Measurements from ENCODE around the gene VIL1. TPM values are rescaled to one million over a fixed set of nuclear protein-coding genes. Genes with fewer than 3 reads are reported as not detected.
A peak's percentile ranks its signal among the peaks of the same experiment; 100 is the strongest.

VIL1 gene
- total and polyA plus RNA-seq, 4 experiments from 2014 or later, result not detected

GRCh38 chr2:218438596-218438995 is 19.7 kb downstream of the VIL1 start:
- peak overlapping the region in 2 of 7 donors; percentile 64 to 68 for H3K27ac Mint-ChIP-seq
- Histone ChIP-seq H3K27me3 (ENCODE audit: insufficient read depth, low read length) (no peaks in the 10 kb centered on the region), H3K4me1 (ENCODE audit: insufficient read depth, low read length) (no peaks in the 10 kb centered on the region), H3K4me3 (ENCODE audit: low read length in 2 of 2) (no peak overlapping the region), H3K9me3 (ENCODE audit: control insufficient read depth in 1 of 2, low read length in 2 of 2) (no peaks in the 10 kb centered on the region), H3K36me3 (ENCODE audit: insufficient read depth, low read length) (no peaks in the 10 kb centered on the region), H3K27ac (ENCODE audit: low read depth, low read length) (no peak overlapping the region)
- no peaks in the 10 kb centered on the region for H3K27me3 Mint-ChIP-seq
- ChIA-PET POLR2A (ENCODE audit: partially characterized antibody) (no interaction called here), CTCF (ENCODE audit: partially characterized antibody) (no interaction called here)
- no peak for DNase-seq
- H3K9me3 Mint-ChIP-seq, result peaks cover 0 to 2% (median 0%) of the 10 kb centered on the region in 8 donors
- intact Hi-C loops (cut with micrococcal nuclease), result no loop called here
- no peak overlapping the region for H3K4me3 Mint-ChIP-seq
- no peaks in the 10 kb centered on the region for H3K36me3 Mint-ChIP-seq
- H3K4me1 Mint-ChIP-seq, result peaks cover 0 to 2% (median under 1%) of the 10 kb centered on the region in 4 donors

DNA sequence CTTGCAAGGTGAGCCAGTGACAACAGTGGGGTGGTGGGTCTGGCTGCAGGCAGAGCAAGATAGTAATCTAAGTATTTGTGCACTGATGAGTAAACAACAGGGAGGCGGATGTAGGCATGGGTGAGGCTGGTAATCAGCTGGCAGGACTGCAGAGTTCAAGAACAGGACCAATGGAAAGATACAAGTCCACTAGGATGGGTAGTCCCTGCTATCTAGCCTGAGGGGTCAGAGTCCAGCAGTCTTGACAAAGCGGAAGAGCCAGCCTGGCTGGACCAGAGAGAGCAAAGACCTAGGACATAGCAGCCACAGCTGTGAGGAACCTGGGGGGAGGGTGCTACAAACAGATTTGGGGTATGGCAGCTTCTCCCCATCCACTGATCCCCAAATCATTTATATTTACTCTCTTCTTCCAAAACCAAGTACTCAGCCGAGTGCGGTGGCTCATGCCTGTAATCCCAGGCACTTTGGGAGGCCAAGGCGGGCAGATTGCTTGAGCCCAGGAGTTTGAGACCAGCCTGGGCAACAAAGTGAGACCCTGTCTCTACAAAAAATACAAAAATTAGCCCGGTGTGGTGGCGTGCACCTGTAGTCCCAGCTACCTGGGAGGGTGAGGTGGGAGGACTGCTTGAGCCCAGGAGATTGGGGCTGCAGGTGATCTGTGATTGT is 25.9 kb downstream of the VIL1 start:
- intact Hi-C loops (cut with micrococcal nuclease), result no loop called here
- no peak overlapping the region for H3K4me3 ChIP-seq (ENCODE audit: low read length in 2 of 2)
- H3K9me3 ChIP-seq (ENCODE audit: control insufficient read depth in 1 of 2, low read length in 2 of 2), result no peaks in the 10 kb centered on the region
- H3K4me1 ChIP-seq (ENCODE audit: insufficient read depth, low read length), result no peaks in the 10 kb centered on the region
- no peak overlapping the region for H3K27ac ChIP-seq (ENCODE audit: low read depth, low read length)
- H3K4me3 Mint-ChIP-seq, result no peak overlapping the region
- ChIA-PET CTCF (ENCODE audit: partially characterized antibody) (interaction anchor here (1.4 kb wide), 1 partner anchor 18 kb away, joined by 3 read pairs; no protein-coding TSS in a partner anchor), POLR2A (ENCODE audit: partially characterized antibody) (no interaction called here)
- H3K36me3 Mint-ChIP-seq, result peaks cover 10 to 11% of the 10 kb centered on the region in 2 donors
- H3K9me3 Mint-ChIP-seq, result no peaks in the 10 kb centered on the region
- H3K36me3 ChIP-seq (ENCODE audit: insufficient read depth, low read length), result peaks cover 7% of the 10 kb centered on the region
- no peaks in the 10 kb centered on the region for H3K27me3 Mint-ChIP-seq
- peak overlapping the region in 1 of 7 donors; percentile 47 for H3K27ac Mint-ChIP-seq
- H3K27me3 ChIP-seq (ENCODE audit: insufficient read depth, low read length), result no peaks in the 10 kb centered on the region
- no peak for DNase-seq
- peaks cover 0 to 3% (median 2%) of the 10 kb centered on the region in 4 donors for H3K4me1 Mint-ChIP-seq

DNA sequence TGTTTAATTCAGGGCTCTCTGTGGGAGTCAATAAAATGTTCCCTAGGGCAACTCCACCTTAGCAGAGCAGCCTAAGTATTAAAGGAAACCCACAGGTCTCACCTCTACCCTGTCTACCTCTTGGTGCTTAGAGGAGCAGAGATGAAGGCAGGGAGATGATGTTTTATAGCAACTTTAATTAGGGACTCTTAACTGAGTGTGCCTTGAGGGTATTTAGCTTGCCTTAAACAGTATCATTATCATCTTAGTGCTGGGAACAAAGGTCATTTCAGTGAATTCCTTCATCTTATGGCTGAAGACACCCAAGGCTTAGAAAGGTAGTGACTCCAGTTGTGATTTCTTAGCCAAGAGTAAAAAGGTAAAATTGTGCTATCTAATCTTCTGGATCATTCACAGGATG is 26.7 kb downstream of the VIL1 start:
- Histone ChIP-seq H3K27ac (ENCODE audit: low read depth, low read length) (no peak overlapping the region), H3K27me3 (ENCODE audit: insufficient read depth, low read length) (no peaks in the 10 kb centered on the region), H3K36me3 (ENCODE audit: insufficient read depth, low read length) (peaks cover 7% of the 10 kb centered on the region), H3K4me3 (ENCODE audit: low read length in 2 of 2) (no peak overlapping the region), H3K4me1 (ENCODE audit: insufficient read depth, low read length) (no peaks in the 10 kb centered on the region), H3K9me3 (ENCODE audit: control insufficient read depth in 1 of 2, low read length in 2 of 2) (no peaks in the 10 kb centered on the region)
- intact Hi-C loops (cut with micrococcal nuclease), result no loop called here
- ChIA-PET POLR2A (ENCODE audit: partially characterized antibody) (no interaction called here), CTCF (ENCODE audit: partially characterized antibody) (interaction anchor here (0.8 to 1.4 kb wide), 2 partner anchors 14 to 17 kb away, joined by 3 to 4 read pairs; no protein-coding TSS in a partner anchor)
- Mint-ChIP-seq H3K9me3 (no peaks in the 10 kb centered on the region), H3K36me3 (peaks cover 11 to 16% of the 10 kb centered on the region in 2 donors), H3K4me3 (no peak overlapping the region), H3K4me1 (peaks cover 0 to 3% (median 1%) of the 10 kb centered on the region in 4 donors), H3K27me3 (no peaks in the 10 kb centered on the region), H3K27ac (peak overlapping the region in 1 of 7 donors; percentile 18)
- DNase-seq, result no peak

GRCh38 chr2:218446547-218446946 is 27.6 kb downstream of the VIL1 start:
- Histone ChIP-seq H3K27ac (ENCODE audit: low read depth, low read length) (no peak overlapping the region), H3K4me3 (ENCODE audit: low read length in 2 of 2) (no peak overlapping the region), H3K27me3 (ENCODE audit: insufficient read depth, low read length) (no peaks in the 10 kb centered on the region), H3K4me1 (ENCODE audit: insufficient read depth, low read length) (no peaks in the 10 kb centered on the region), H3K36me3 (ENCODE audit: insufficient read depth, low read length) (peaks cover 7% of the 10 kb centered on the region), H3K9me3 (ENCODE audit: control insufficient read depth in 1 of 2, low read length in 2 of 2) (no peaks in the 10 kb centered on the region)
- intact Hi-C loops (cut with micrococcal nuclease), result no loop called here
- Mint-ChIP-seq H3K4me1 (peaks cover 0 to 3% (median 1%) of the 10 kb centered on the region in 4 donors), H3K27ac (no peak overlapping the region), H3K27me3 (no peaks in the 10 kb centered on the region), H3K36me3 (peaks cover 11 to 16% of the 10 kb centered on the region in 2 donors), H3K9me3 (no peaks in the 10 kb centered on the region), H3K4me3 (no peak overlapping the region)
- CTCF ChIA-PET (ENCODE audit: partially characterized antibody), result no interaction called here
- no peak for DNase-seq
- POLR2A ChIA-PET (ENCODE audit: partially characterized antibody), result no interaction called here

DNA sequence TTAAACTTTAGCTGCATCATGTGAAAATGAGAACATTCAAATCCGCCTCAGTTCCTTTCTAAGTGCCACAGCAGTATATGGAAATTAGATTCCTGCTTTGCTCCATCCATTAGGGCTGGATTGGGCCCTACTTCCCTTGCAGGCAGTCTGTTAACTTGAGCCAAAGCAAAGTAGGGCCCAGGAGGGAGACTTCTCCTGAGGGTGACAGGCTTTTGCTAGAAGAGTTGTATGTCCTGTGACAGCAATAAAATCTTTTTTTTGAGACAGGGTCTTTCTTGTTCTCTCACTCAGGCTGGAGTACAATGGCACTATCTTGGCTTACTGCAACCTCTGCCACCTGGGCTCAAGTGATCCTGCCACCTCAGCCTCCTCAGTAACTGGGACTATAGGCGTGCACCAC is 28.1 kb downstream of the VIL1 start:
- Histone ChIP-seq H3K27me3 (ENCODE audit: insufficient read depth, low read length) (no peaks in the 10 kb centered on the region), H3K4me3 (ENCODE audit: low read length in 2 of 2) (no peak overlapping the region), H3K36me3 (ENCODE audit: insufficient read depth, low read length) (peaks cover 7% of the 10 kb centered on the region), H3K4me1 (ENCODE audit: insufficient read depth, low read length) (no peaks in the 10 kb centered on the region), H3K27ac (ENCODE audit: low read depth, low read length) (no peak overlapping the region), H3K9me3 (ENCODE audit: control insufficient read depth in 1 of 2, low read length in 2 of 2) (no peaks in the 10 kb centered on the region)
- H3K36me3 Mint-ChIP-seq, result peaks cover 11 to 16% of the 10 kb centered on the region in 2 donors
- CTCF ChIA-PET (ENCODE audit: partially characterized antibody), result no interaction called here
- H3K4me1 Mint-ChIP-seq, result peaks cover 0 to 3% (median 1%) of the 10 kb centered on the region in 4 donors
- no peak for DNase-seq
- H3K27ac Mint-ChIP-seq, result no peak overlapping the region
- intact Hi-C loops (cut with micrococcal nuclease), result no loop called here
- no peaks in the 10 kb centered on the region for H3K27me3 Mint-ChIP-seq
- no peak overlapping the region for H3K4me3 Mint-ChIP-seq
- H3K9me3 Mint-ChIP-seq, result no peaks in the 10 kb centered on the region
- POLR2A ChIA-PET (ENCODE audit: partially characterized antibody), result no interaction called here

- Mint-ChIP-seq H3K9me3 (peaks cover 0 to 4% (median under 1%) of the 10 kb centered on the region in 8 donors), H3K27me3 (no peaks in the 10 kb centered on the region), H3K4me3 (no peak overlapping the region), H3K27ac (peak overlapping the region in 1 of 7 donors; percentile 57), H3K36me3 (peaks cover 15 to 30% of the 10 kb centered on the region in 2 donors), H3K4me1 (peaks cover 0 to 3% (median under 1%) of the 10 kb centered on the region in 4 donors)
- Histone ChIP-seq H3K27me3 (ENCODE audit: insufficient read depth, low read length) (no peaks in the 10 kb centered on the region), H3K4me1 (ENCODE audit: insufficient read depth, low read length) (no peaks in the 10 kb centered on the region), H3K9me3 (ENCODE audit: control insufficient read depth in 1 of 2, low read length in 2 of 2) (peaks cover 0 to under 1% of the 10 kb centered on the region in 2 donors), H3K27ac (ENCODE audit: low read depth, low read length) (no peak overlapping the region), H3K36me3 (ENCODE audit: insufficient read depth, low read length) (peaks cover 13% of the 10 kb centered on the region), H3K4me3 (ENCODE audit: low read length in 2 of 2) (no peak overlapping the region)
- ChIA-PET POLR2A (ENCODE audit: partially characterized antibody) (no interaction called here), CTCF (ENCODE audit: partially characterized antibody) (interaction anchor here (1.1 kb wide), 1 partner anchor 22 kb away, joined by 3 read pairs; no protein-coding TSS in a partner anchor)
- intact Hi-C loops (cut with micrococcal nuclease), result no loop called here
- DNase-seq, result no peak
Measured at GRCh38 chr2:218448934-218449333, 30.0 kb downstream of the VIL1 start.

GRCh38 chr2:218452079-218452478 is 33.2 kb downstream of the VIL1 start:
- no peak for DNase-seq
- Mint-ChIP-seq H3K36me3 (peaks cover 46 to 57% of the 10 kb centered on the region in 2 donors), H3K27ac (no peak overlapping the region), H3K4me3 (no peak overlapping the region), H3K27me3 (no peaks in the 10 kb centered on the region), H3K9me3 (peaks cover 0 to 24% (median 17%) of the 10 kb centered on the region in 8 donors), H3K4me1 (peaks cover 0 to 3% (median under 1%) of the 10 kb centered on the region in 4 donors)
- Histone ChIP-seq H3K27ac (ENCODE audit: low read depth, low read length) (no peak overlapping the region), H3K9me3 (ENCODE audit: control insufficient read depth in 1 of 2, low read length in 2 of 2) (peaks cover 0 to 12% of the 10 kb centered on the region in 2 donors), H3K36me3 (ENCODE audit: insufficient read depth, low read length) (peaks cover 43% of the 10 kb centered on the region), H3K27me3 (ENCODE audit: insufficient read depth, low read length) (no peaks in the 10 kb centered on the region), H3K4me1 (ENCODE audit: insufficient read depth, low read length) (no peaks in the 10 kb centered on the region), H3K4me3 (ENCODE audit: low read length in 2 of 2) (no peak overlapping the region)
- intact Hi-C loops (cut with micrococcal nuclease), result loop anchor here (5.0 kb wide), 1 partner anchor 45 kb away; no protein-coding TSS in a partner anchor
- CTCF ChIA-PET (ENCODE audit: partially characterized antibody), result no interaction called here
- POLR2A ChIA-PET (ENCODE audit: partially characterized antibody), result no interaction called here
